Type B pancreatic cell (in vitro differentiated cells): ENCODE measurements around the gene AKAP13. TPM values are rescaled to one million over a fixed set of nuclear protein-coding genes. Genes with fewer than 3 reads are reported as not detected.

Experiments used
- DNase-seq: peaks from one replicate; pipeline ENCODE4 v3.0.0; 2021; ENCODE audit warnings: mixed read lengths; ENCODE audit not compliant: unreplicated experiment; ENCODE audit errors: extremely low spot score
- H3K27ac Mint-ChIP-seq: 2 replicates; pipeline ENCODE4 v1.8.0; 2021; ENCODE audit warnings: mild to moderate bottlenecking, mixed read lengths
- H3K27me3 Mint-ChIP-seq: 2 replicates; pipeline ENCODE4 v1.8.0; 2021; ENCODE audit warnings: mixed read lengths
- H3K36me3 Mint-ChIP-seq: 2 replicates; pipeline ENCODE4 v1.8.0; 2021; ENCODE audit warnings: mixed read lengths
- H3K4me1 Mint-ChIP-seq: one replicate; pipeline ENCODE4 v1.8.0; 2021; ENCODE audit warnings: mixed read lengths; ENCODE audit not compliant: unreplicated experiment
- H3K4me3 Mint-ChIP-seq: 2 replicates; pipeline ENCODE4 v1.8.0; 2021; ENCODE audit warnings: mild to moderate bottlenecking, mixed read lengths
- H3K9me3 Mint-ChIP-seq: 2 replicates; pipeline ENCODE4 v1.8.0; 2021; ENCODE audit warnings: mixed read lengths
- total RNA-seq: library from RNA; stranded (reverse); gene quantifications from 2 replicates; pipeline ENCODE4 v1.2.1, GENCODE V29; 2021; ENCODE audit warnings: low replicate concordance
- TF ChIP-seq, protein P1 (sequence below): fragments of 200-600 bp; sonication (generic); conservative IDR thresholded peaks from 2 replicates; pipeline ENCODE4 v1.5.0; 2021; ENCODE audit warnings: antibody characterized with exemption, mild to moderate bottlenecking

The AKAP13 gene
- total RNA-seq, 1 donor from 2014 or later, result 75.7 TPM

DNA sequence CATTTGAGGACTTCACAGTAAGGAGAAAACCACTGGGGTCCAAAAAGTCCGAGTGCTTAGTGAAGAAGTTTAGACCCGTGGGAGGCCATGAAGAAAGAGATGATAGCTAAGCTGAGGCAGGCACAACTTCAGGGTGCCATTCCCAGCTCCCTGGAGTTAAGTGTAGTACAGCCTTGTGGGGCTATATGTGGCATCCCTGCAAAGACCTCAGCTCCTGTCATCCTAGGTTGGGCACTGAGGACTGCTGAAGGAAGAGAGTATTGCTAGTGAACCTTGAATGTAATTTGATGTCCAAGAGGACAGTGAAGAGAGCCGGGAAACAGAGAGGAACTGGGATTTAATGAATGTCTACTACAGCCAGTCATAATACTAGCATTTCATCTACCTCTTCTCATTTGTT is 162.1 kb downstream of the AKAP13 start:
- H3K4me1 Mint-ChIP-seq, result peaks cover 34% of the 10 kb centered on the region
- H3K27ac Mint-ChIP-seq, result no peak overlapping the region
- TF ChIP-seq, protein P1, sequence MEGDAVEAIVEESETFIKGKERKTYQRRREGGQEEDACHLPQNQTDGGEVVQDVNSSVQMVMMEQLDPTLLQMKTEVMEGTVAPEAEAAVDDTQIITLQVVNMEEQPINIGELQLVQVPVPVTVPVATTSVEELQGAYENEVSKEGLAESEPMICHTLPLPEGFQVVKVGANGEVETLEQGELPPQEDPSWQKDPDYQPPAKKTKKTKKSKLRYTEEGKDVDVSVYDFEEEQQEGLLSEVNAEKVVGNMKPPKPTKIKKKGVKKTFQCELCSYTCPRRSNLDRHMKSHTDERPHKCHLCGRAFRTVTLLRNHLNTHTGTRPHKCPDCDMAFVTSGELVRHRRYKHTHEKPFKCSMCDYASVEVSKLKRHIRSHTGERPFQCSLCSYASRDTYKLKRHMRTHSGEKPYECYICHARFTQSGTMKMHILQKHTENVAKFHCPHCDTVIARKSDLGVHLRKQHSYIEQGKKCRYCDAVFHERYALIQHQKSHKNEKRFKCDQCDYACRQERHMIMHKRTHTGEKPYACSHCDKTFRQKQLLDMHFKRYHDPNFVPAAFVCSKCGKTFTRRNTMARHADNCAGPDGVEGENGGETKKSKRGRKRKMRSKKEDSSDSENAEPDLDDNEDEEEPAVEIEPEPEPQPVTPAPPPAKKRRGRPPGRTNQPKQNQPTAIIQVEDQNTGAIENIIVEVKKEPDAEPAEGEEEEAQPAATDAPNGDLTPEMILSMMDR, result no peak
- H3K9me3 Mint-ChIP-seq, result no peaks in the 10 kb centered on the region
- no peak overlapping the region for H3K4me3 Mint-ChIP-seq
- H3K27me3 Mint-ChIP-seq, result no peaks in the 10 kb centered on the region
- H3K36me3 Mint-ChIP-seq, result peaks cover 20% of the 10 kb centered on the region
- DNase-seq, result no peak

DNA sequence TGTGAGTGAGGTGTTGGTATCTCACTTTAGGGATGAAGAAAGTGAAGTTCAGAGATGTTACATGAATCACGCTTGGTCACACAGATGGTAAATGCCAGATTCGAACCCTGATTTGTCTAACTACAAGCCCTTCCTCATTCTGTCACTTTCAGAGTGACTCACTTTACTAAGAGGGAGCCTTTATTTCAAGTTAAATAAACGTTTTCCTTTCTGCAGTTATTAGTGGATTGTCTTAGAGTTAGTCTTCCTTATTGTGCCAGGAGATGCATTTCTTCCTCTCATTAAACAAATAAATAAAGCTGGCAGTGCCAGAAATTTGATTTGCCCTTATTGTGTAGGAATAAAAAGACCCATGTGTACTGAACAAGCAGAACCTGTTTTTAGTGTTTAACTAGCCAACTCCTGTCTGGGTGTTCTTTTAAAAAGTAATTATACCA is 162.5 kb downstream of the AKAP13 start:
- Mint-ChIP-seq H3K36me3 (peaks cover 19% of the 10 kb centered on the region), H3K4me1 (peaks cover 34% of the 10 kb centered on the region), H3K4me3 (no peak overlapping the region), H3K27me3 (no peaks in the 10 kb centered on the region), H3K9me3 (no peaks in the 10 kb centered on the region), H3K27ac (no peak overlapping the region)
- TF ChIP-seq, protein P1, result no peak
- no peak for DNase-seq

DNA sequence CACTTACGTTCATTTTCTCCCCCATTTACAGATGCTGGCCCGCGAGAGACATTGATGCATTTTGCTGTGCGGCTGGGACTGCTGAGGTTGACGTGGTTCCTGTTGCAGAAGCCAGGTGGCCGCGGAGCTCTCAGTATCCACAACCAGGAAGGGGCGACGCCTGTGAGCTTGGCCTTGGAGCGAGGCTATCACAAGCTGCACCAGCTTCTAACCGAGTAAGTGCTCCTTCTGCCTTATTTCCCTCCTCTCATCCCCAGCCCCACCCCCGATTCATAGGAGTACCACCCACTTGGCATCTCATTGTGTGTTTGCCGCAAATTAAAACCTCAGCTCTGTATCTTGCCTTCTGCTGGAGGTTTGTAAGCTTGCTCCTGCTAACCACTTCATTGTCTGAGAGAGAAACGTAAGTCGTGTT is 163.3 kb downstream of the AKAP13 start:
- DNase-seq, result no peak
- Mint-ChIP-seq H3K27ac (no peak overlapping the region), H3K27me3 (no peaks in the 10 kb centered on the region), H3K4me3 (no peak overlapping the region), H3K4me1 (peaks cover 34% of the 10 kb centered on the region), H3K9me3 (no peaks in the 10 kb centered on the region), H3K36me3 (peaks cover 17% of the 10 kb centered on the region)
- TF ChIP-seq, protein P1, result no peak

DNA sequence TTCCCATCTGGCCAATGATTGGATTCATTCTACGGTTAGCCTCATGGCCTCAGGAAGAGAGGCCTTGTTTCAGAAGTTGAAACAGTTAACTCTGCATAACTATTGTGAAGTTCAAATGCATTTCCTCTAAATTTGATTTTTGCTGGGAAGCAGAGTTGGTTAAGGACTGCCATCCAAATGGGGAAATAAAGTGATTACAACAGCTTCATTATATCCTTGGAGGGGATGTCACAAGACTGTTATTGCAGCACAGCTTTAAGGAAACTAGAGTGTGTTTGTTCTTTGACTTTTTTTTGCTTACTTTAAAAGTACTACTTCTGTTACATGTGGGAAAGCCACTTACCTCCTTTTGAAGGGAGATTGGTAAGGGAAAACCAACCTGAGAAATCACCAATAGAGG is 164.8 kb downstream of the AKAP13 start:
- Mint-ChIP-seq H3K27ac (no peak overlapping the region), H3K4me3 (no peak overlapping the region), H3K4me1 (peaks cover 25% of the 10 kb centered on the region), H3K36me3 (peaks cover 18% of the 10 kb centered on the region), H3K27me3 (no peaks in the 10 kb centered on the region), H3K9me3 (no peaks in the 10 kb centered on the region)
- no peak for DNase-seq
- TF ChIP-seq, protein P1, result no peak

DNA sequence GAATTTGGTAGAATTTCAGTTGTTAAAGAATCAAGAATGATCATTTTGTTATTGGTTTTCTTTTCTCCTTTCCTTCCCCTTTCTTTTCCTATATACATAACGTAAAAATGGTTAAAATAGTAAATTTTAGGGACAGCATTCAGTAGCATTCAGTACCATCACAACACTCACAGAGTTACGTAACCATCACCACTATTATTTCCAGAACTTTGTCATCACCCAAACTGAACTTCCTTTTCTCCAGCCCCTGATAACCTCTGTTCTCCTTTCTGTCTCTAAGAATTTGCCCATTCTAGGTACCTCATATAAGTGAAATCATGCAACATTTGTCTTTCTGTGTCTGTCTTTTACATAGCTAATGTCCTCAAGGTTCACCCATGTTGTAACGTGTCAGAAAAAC is 165.3 kb downstream of the AKAP13 start:
- no peak for DNase-seq
- H3K27me3 Mint-ChIP-seq, result no peaks in the 10 kb centered on the region
- TF ChIP-seq, protein P1, result no peak
- H3K4me3 Mint-ChIP-seq, result no peak overlapping the region
- H3K9me3 Mint-ChIP-seq, result no peaks in the 10 kb centered on the region
- H3K4me1 Mint-ChIP-seq, result peaks cover 25% of the 10 kb centered on the region
- no peak overlapping the region for H3K27ac Mint-ChIP-seq
- H3K36me3 Mint-ChIP-seq, result peaks cover 20% of the 10 kb centered on the region

DNA sequence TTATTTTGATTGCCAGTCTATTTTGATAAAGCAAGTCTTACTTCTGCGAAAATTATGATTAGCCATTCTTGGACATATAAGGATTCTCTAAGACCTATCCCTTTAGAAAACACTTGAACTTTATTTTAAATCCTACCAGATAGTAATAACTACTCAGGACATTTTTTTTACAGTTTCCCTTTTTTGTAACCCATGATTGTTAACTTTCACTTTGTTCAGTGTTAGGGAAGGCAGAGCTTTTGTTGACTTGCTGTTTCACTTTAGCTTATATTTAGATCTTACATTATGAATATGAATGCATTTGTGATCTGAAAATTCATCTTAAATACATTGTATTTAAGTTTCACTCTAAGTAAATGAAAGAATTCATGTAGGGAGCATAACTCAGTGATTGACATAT is 167.0 kb downstream of the AKAP13 start:
- Mint-ChIP-seq H3K4me3 (no peak overlapping the region), H3K4me1 (peaks cover 13% of the 10 kb centered on the region), H3K9me3 (no peaks in the 10 kb centered on the region), H3K27me3 (no peaks in the 10 kb centered on the region), H3K27ac (no peak overlapping the region), H3K36me3 (peaks cover 24% of the 10 kb centered on the region)
- TF ChIP-seq, protein P1, result no peak
- no peak for DNase-seq
